ENCODE results near the gene IGFBP5. TPM values are rescaled to one million over a fixed set of nuclear protein-coding genes. Genes with fewer than 3 reads are reported as not detected.

IGFBP5 gene
- total RNA-seq, 1 experiment from 2014 or later = not detected

DNA sequence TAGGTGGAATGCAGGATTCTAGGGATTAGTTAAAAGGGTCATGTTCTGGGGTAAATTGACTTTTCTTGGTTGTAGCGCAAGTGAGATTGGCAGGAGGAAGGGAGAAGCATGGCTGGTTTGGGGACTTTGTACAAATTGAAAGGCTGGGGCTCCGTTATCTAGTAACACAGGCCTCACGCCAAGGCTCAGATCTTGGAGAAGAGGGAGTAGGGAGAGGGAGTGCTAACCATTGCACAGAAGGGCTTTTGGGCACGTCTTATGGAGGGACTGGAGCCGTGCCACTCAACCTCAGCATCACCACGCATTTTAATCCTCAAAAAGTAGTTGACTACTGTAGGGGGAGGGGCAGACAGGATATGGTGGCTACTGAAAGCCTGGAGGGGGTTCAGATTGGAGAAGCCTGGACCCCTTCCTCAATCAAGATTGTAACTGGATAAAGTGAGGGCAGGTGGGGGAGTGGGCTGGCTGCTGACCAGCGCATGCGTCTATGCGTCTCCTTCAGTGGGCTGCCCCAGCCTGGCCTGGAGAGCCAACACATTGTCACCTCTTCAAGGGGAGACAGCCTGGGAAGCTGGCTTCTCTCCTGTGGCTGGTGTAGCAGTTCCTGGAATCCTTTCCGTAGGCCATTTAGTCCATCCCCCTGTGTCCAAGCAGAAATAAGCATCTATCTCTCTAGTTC is 14.3 kb downstream of the IGFBP5 start:
- H3K4me3 Mint-ChIP-seq (ENCODE audit: unreplicated experiment) = no peak overlapping the region
- H3K9me3 Mint-ChIP-seq (ENCODE audit: unreplicated experiment) = no peaks in the 10 kb centered on the region
- no peak for DNase-seq (ENCODE audit: unreplicated experiment)
- TF ChIP-seq, protein P1, sequence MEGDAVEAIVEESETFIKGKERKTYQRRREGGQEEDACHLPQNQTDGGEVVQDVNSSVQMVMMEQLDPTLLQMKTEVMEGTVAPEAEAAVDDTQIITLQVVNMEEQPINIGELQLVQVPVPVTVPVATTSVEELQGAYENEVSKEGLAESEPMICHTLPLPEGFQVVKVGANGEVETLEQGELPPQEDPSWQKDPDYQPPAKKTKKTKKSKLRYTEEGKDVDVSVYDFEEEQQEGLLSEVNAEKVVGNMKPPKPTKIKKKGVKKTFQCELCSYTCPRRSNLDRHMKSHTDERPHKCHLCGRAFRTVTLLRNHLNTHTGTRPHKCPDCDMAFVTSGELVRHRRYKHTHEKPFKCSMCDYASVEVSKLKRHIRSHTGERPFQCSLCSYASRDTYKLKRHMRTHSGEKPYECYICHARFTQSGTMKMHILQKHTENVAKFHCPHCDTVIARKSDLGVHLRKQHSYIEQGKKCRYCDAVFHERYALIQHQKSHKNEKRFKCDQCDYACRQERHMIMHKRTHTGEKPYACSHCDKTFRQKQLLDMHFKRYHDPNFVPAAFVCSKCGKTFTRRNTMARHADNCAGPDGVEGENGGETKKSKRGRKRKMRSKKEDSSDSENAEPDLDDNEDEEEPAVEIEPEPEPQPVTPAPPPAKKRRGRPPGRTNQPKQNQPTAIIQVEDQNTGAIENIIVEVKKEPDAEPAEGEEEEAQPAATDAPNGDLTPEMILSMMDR (IDR thresholded peaks at IDR 0.05; ENCODE audit: unreplicated experiment) = no peak
- CTCF ChIA-PET = interaction anchor here (1.0 to 2.8 kb wide), 7 partner anchors 16 to 1032 kb away, joined by 3 to 37 read pairs (median 7); no protein-coding TSS in a partner anchor
- POLR2A ChIA-PET = interaction anchor here (1.0 to 1.9 kb wide), 5 partner anchors 12 to 183 kb away, joined by 4 to 7 read pairs (median 5); partner anchors contain the start of gene RPL37A
- peaks cover 39% of the 10 kb centered on the region for H3K4me1 Mint-ChIP-seq (ENCODE audit: insufficient read depth, unreplicated experiment)
- no TSS peak for BruUV-seq (replicated peaks)
- no peak overlapping the region for H3K27ac Mint-ChIP-seq (ENCODE audit: low read depth, unreplicated experiment)
- peaks cover 8% of the 10 kb centered on the region for H3K27me3 Mint-ChIP-seq (ENCODE audit: insufficient read depth, unreplicated experiment)
- intact Hi-C loops (cut with micrococcal nuclease) = loop anchor here (5.0 kb wide), 1 partner anchor 164 kb away; no protein-coding TSS in a partner anchor
- H3K36me3 Mint-ChIP-seq (ENCODE audit: insufficient read depth, unreplicated experiment) = no peaks in the 10 kb centered on the region

DNA sequence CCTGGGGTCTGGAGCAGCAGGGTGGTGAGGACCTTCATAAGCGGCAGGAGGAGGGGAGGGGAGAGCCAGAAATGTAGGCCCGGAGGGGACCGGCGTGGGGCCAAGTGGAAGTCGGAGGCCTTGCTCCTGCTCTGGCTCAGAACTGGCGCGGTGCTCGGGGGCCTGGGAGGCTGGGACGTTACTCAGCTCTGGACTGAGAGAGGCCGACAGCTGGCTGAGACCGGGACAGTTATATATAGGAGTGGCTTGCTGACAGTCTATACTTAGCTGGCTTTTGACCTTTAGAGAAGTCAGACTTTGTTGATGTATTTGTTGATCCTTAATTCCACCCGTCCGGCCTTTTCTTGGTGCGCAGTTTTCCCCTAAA is 15.7 kb downstream of the IGFBP5 start:
- no TSS peak for BruUV-seq (replicated peaks)
- H3K27ac Mint-ChIP-seq (ENCODE audit: low read depth, unreplicated experiment) = no peak overlapping the region

DNA sequence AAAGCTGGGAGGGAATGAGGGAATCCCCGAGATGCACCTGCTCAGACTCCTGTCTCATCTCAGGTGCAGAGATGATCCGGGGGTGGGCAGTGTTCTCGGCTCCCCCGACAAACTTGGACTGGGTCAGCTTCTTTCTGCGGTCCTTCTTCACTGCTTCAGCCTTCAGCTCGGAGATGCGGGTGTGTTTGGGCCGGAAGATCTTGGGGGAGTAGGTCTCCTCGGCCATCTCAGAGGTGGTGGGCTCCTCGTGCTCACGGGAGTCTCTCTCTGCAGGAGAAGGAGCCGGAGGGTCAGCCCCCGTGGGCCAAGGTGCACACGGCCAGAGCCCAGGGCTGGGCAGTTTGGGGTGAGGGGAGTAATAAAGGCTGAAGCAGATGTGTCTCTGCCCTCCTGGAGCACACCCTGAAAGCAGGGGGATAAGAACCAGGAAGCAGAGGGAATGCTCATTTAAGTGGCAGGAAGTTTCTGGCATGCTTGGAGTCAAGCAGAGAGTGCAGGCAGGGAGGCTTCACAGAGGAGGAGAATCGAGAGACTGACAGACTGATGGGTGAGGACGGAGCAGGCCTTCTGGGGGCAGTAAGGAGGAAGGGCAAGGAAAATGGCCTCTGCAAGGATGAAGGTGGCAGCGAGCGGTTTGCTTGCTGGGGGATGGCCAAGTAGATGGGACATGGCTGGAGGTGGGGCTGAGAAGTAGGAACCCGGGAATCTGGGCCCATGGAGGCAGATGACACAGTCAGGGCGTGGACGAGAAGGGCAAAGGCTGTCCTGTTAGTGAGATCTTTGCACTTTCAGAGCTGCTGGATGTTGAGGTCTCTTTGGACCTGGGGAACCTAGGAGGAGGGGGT is 16.3 kb downstream of the IGFBP5 start:
- Mint-ChIP-seq H3K4me1 (ENCODE audit: insufficient read depth, unreplicated experiment) (peaks cover 30% of the 10 kb centered on the region), H3K27ac (ENCODE audit: low read depth, unreplicated experiment) (no peak overlapping the region), H3K4me3 (ENCODE audit: unreplicated experiment) (no peak overlapping the region), H3K27me3 (ENCODE audit: insufficient read depth, unreplicated experiment) (peaks cover 28% of the 10 kb centered on the region), H3K9me3 (ENCODE audit: unreplicated experiment) (no peaks in the 10 kb centered on the region), H3K36me3 (ENCODE audit: insufficient read depth, unreplicated experiment) (no peaks in the 10 kb centered on the region)
- intact Hi-C loops (cut with micrococcal nuclease) = no loop called here
- CTCF ChIA-PET = interaction anchor here (0.6 to 1.5 kb wide), 5 partner anchors 11 to 832 kb away, joined by 3 to 9 read pairs (median 4); partner anchors contain the start of gene IGFBP5
- TF ChIP-seq, protein P1 (IDR thresholded peaks at IDR 0.05; ENCODE audit: unreplicated experiment) = no peak
- POLR2A ChIA-PET = no interaction called here
- no peak for DNase-seq (ENCODE audit: unreplicated experiment)
- no TSS peak for BruUV-seq (replicated peaks)

More for the DNA sequence above, 15.7 kb downstream of the IGFBP5 start:
- H3K36me3 Mint-ChIP-seq (ENCODE audit: insufficient read depth, unreplicated experiment) = no peaks in the 10 kb centered on the region
- TF ChIP-seq, protein P1 (IDR thresholded peaks at IDR 0.05; ENCODE audit: unreplicated experiment) = no peak
- H3K9me3 Mint-ChIP-seq (ENCODE audit: unreplicated experiment) = no peaks in the 10 kb centered on the region
- peaks cover 22% of the 10 kb centered on the region for H3K27me3 Mint-ChIP-seq (ENCODE audit: insufficient read depth, unreplicated experiment)
- ChIA-PET POLR2A (interaction anchor here (1.0 kb wide), 2 partner anchors 13 to 172 kb away, joined by 4 read pairs; no protein-coding TSS in a partner anchor), CTCF (interaction anchor here (1.2 kb wide), 1 partner anchor 160 kb away, joined by 9 read pairs; no protein-coding TSS in a partner anchor)
- no peak for DNase-seq (ENCODE audit: unreplicated experiment)
- H3K4me1 Mint-ChIP-seq (ENCODE audit: insufficient read depth, unreplicated experiment) = peaks cover 37% of the 10 kb centered on the region
- H3K4me3 Mint-ChIP-seq (ENCODE audit: unreplicated experiment) = no peak overlapping the region
- intact Hi-C loops (cut with micrococcal nuclease) = loop anchor here (5.0 kb wide), 1 partner anchor 162 kb away; no protein-coding TSS in a partner anchor

DNA sequence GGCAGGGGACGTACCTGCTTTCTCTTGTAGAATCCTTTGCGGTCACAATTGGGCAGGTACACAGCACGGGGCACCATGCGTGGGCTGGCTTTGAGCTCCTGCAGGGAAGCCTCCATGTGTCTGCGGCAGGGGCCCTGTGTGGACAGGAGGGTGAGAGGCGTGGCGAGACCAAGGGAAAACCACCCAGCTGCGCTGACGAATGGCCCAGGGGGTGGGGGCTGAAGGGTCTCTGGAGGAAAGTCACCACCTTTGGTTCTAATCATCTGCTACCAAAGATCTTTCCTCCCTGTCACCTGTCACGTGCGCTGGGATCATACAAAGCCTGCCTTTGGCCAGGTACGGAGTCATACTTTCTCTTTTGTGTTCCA is 17.3 kb downstream of the IGFBP5 start:
- Mint-ChIP-seq H3K9me3 (ENCODE audit: unreplicated experiment) (no peaks in the 10 kb centered on the region), H3K27me3 (ENCODE audit: insufficient read depth, unreplicated experiment) (peaks cover 29% of the 10 kb centered on the region), H3K36me3 (ENCODE audit: insufficient read depth, unreplicated experiment) (no peaks in the 10 kb centered on the region), H3K27ac (ENCODE audit: low read depth, unreplicated experiment) (no peak overlapping the region), H3K4me3 (ENCODE audit: unreplicated experiment) (no peak overlapping the region), H3K4me1 (ENCODE audit: insufficient read depth, unreplicated experiment) (peaks cover 21% of the 10 kb centered on the region)
- intact Hi-C loops (cut with micrococcal nuclease) = no loop called here
- no peak for DNase-seq (ENCODE audit: unreplicated experiment)
- no TSS peak for BruUV-seq (replicated peaks)
- ChIA-PET CTCF (interaction anchor here (0.6 to 1.5 kb wide), 5 partner anchors 10 to 1090 kb away, joined by 3 to 5 read pairs (median 4); partner anchors contain the start of gene IGFBP5), POLR2A (no interaction called here)
- TF ChIP-seq, protein P1 (IDR thresholded peaks at IDR 0.05; ENCODE audit: unreplicated experiment) = no peak

Data from MCF 10A (cell line).